Osteoblast (primary cell): Measurements from ENCODE around the gene C1orf210. TPM values are rescaled to one million over a fixed set of nuclear protein-coding genes. Genes with fewer than 3 reads are reported as not detected.

Source experiments
- DNase-seq: peaks from one replicate; pipeline ENCODE4 v3.0.0; 2011; ENCODE audit warnings: low spot score, mixed read lengths; ENCODE audit not compliant: insufficient read length; ENCODE audit errors: missing footprints
- H2AFZ ChIP-seq: 2 replicates; pipeline ENCODE4 v1.6.0; 2011; ENCODE audit warnings: mild to moderate bottlenecking, low read length
- H3K27ac ChIP-seq: 2 replicates; pipeline ENCODE4 v1.5.1; 2011; ENCODE audit warnings: mild to moderate bottlenecking, low read depth, low read length, moderate library complexity
- H3K27me3 ChIP-seq: 2 replicates; pipeline ENCODE4 v1.6.0; 2012; ENCODE audit warnings: mild to moderate bottlenecking, control low read depth, inconsistent platforms, low read length, moderate library complexity; ENCODE audit not compliant: insufficient read depth
- H3K36me3 ChIP-seq: 2 replicates; pipeline ENCODE4 v1.5.1; 2011; ENCODE audit warnings: mild to moderate bottlenecking, low read length, control low read depth, moderate library complexity; ENCODE audit not compliant: insufficient read depth
- H3K4me1 ChIP-seq: 2 replicates; pipeline ENCODE4 v1.5.1; 2011; ENCODE audit warnings: mild to moderate bottlenecking, low read length, control low read depth, moderate library complexity; ENCODE audit not compliant: insufficient read depth
- H3K4me2 ChIP-seq: 2 replicates; pipeline ENCODE4 v1.6.0; 2011; ENCODE audit warnings: mild to moderate bottlenecking, low read length; ENCODE audit not compliant: insufficient read depth
- H3K4me3 ChIP-seq: fragments of 200-600 bp; sonication (generic); 3 replicates; pipeline ENCODE4 v1.5.1; 2012; ENCODE audit warnings: mild to moderate bottlenecking, low read length, inconsistent platforms; ENCODE audit not compliant: insufficient read depth
- H3K79me2 ChIP-seq: 2 replicates; pipeline ENCODE4 v1.6.0; 2012; ENCODE audit warnings: mild to moderate bottlenecking, low read length, control low read depth, inconsistent platforms; ENCODE audit not compliant: insufficient read depth
- H3K9me3 ChIP-seq: 2 replicates; pipeline ENCODE4 v1.5.1; 2011; ENCODE audit warnings: low read depth, low read length, control low read depth
- H4K20me1 ChIP-seq: 2 replicates; pipeline ENCODE4 v1.6.0; 2012; ENCODE audit warnings: mild to moderate bottlenecking, low read length, control low read depth; ENCODE audit not compliant: insufficient read depth
- CTCF ChIP-seq: IDR thresholded peaks from 2 replicates; pipeline ENCODE4 v1.5.1; 2011; ENCODE audit warnings: mild to moderate bottlenecking, low read depth, low read length, moderate library complexity; ENCODE audit errors: extremely low read depth
- total RNA-seq: library from RNA; depleted of rRNA; stranded (reverse); fragments of >200 nt; gene quantifications from 2 replicates; pipeline ENCODE4 v1.2.3, GENCODE V29; 2012

Gene C1orf210
- total RNA-seq, 1 donor, result not detected

GRCh38 chr1:43258370-43258769 is 27.0 kb downstream of the C1orf210 start:
- no peak for DNase-seq
- no peaks in the 10 kb centered on the region for H3K4me1 ChIP-seq
- TF ChIP-seq CTCF, result no peak
- no peak overlapping the region for H3K4me3 ChIP-seq
- no peak overlapping the region for H2AFZ ChIP-seq
- H3K36me3 ChIP-seq, result no peaks in the 10 kb centered on the region
- no peaks in the 10 kb centered on the region for H4K20me1 ChIP-seq
- no peaks in the 10 kb centered on the region for H3K79me2 ChIP-seq
- H3K4me2 ChIP-seq, result no peak overlapping the region
- no peak overlapping the region for H3K27ac ChIP-seq
- H3K9me3 ChIP-seq, result no peaks in the 10 kb centered on the region
- peaks cover 12% of the 10 kb centered on the region for H3K27me3 ChIP-seq

GRCh38 chr1:43256675-43257570 is 28.5 kb downstream of the C1orf210 start:
- H2AFZ ChIP-seq, result no peak overlapping the region
- H4K20me1 ChIP-seq, result no peaks in the 10 kb centered on the region
- H3K9me3 ChIP-seq, result no peaks in the 10 kb centered on the region
- H3K4me1 ChIP-seq, result no peaks in the 10 kb centered on the region
- no peak for TF ChIP-seq CTCF
- no peak overlapping the region for H3K27ac ChIP-seq
- no peaks in the 10 kb centered on the region for H3K36me3 ChIP-seq
- H3K4me3 ChIP-seq, result no peak overlapping the region
- no peak overlapping the region for H3K4me2 ChIP-seq
- peaks cover 22% of the 10 kb centered on the region for H3K27me3 ChIP-seq
- no peaks in the 10 kb centered on the region for H3K79me2 ChIP-seq
- DNase-seq, result no peak

GRCh38 chr1:43255438-43256210 is 29.8 kb downstream of the C1orf210 start:
- H2AFZ ChIP-seq, result no peak overlapping the region
- no peaks in the 10 kb centered on the region for H3K36me3 ChIP-seq
- peaks cover 24% of the 10 kb centered on the region for H3K27me3 ChIP-seq
- H3K4me2 ChIP-seq, result no peak overlapping the region
- H3K27ac ChIP-seq, result no peak overlapping the region
- H3K4me3 ChIP-seq, result no peak overlapping the region
- no peaks in the 10 kb centered on the region for H3K9me3 ChIP-seq
- TF ChIP-seq CTCF, result no peak
- no peak for DNase-seq
- H4K20me1 ChIP-seq, result no peaks in the 10 kb centered on the region
- no peaks in the 10 kb centered on the region for H3K4me1 ChIP-seq
- H3K79me2 ChIP-seq, result no peaks in the 10 kb centered on the region

GRCh38 chr1:43253876-43254275 is 31.5 kb downstream of the C1orf210 start:
- no peak for DNase-seq
- no peaks in the 10 kb centered on the region for H3K4me1 ChIP-seq
- H3K9me3 ChIP-seq, result no peaks in the 10 kb centered on the region
- H3K27me3 ChIP-seq, result peaks cover 24% of the 10 kb centered on the region
- no peaks in the 10 kb centered on the region for H3K79me2 ChIP-seq
- H3K36me3 ChIP-seq, result no peaks in the 10 kb centered on the region
- H3K4me2 ChIP-seq, result no peak overlapping the region
- no peak overlapping the region for H2AFZ ChIP-seq
- no peak overlapping the region for H3K4me3 ChIP-seq
- H4K20me1 ChIP-seq, result no peaks in the 10 kb centered on the region
- H3K27ac ChIP-seq, result no peak overlapping the region
- no peak for TF ChIP-seq CTCF
